Lung (tissue), 12 donors: ENCODE measurements around the gene PFKFB4. TPM values are rescaled to one million over a fixed set of nuclear protein-coding genes. Genes with fewer than 3 reads are reported as not detected.

Source experiments
- ATAC-seq: fragments of 200-7000 bp; cut with Tn5 transposase; one replicate; pipeline ENCODE4 v1.9.1; 2020; ENCODE audit warnings: moderate number of reproducible peaks; ENCODE audit not compliant: insufficient read depth, low FRiP score
- DNase-seq, 3 donors: peaks; one replicate each; pipeline ENCODE4 v3.0.0-alpha.2; 2013 to 2017
- H3K27ac ChIP-seq, 2 donors: one replicate each; pipeline ENCODE4 v1.5.1; 2013; ENCODE audit warnings: mild to moderate bottlenecking in 2 of 2, moderate library complexity in 2 of 2, control low read depth in 1 of 2, inconsistent platforms in 1 of 2, low read depth in 1 of 2, low read length in 1 of 2
- H3K27me3 ChIP-seq, 3 donors: one replicate each; pipeline ENCODE4 v1.5.1; 2013; ENCODE audit warnings: low read length in 2 of 3; ENCODE audit not compliant: control insufficient read depth in 3 of 3, insufficient read depth in 3 of 3
- H3K36me3 ChIP-seq, 4 donors: one replicate each; pipeline ENCODE4 v1.5.1; 2013; ENCODE audit warnings: low read length in 4 of 4, mild to moderate bottlenecking in 1 of 4, moderate library complexity in 1 of 4; ENCODE audit not compliant: control insufficient read depth in 4 of 4, insufficient read depth in 4 of 4
- H3K4me1 ChIP-seq, 5 donors: one replicate each; pipeline ENCODE4 v1.5.1; 2013; ENCODE audit warnings: low read length in 5 of 5, mild to moderate bottlenecking in 2 of 5, moderate library complexity in 1 of 5; ENCODE audit not compliant: control insufficient read depth in 5 of 5, insufficient read depth in 5 of 5
- H3K4me3 ChIP-seq: one replicate; pipeline ENCODE4 v1.5.1; 2013; ENCODE audit warnings: mild to moderate bottlenecking, control low read depth, moderate library complexity
- H3K9ac ChIP-seq, 2 donors: one replicate each; pipeline ENCODE4 v1.5.1; 2013; ENCODE audit warnings: low read length in 2 of 2, control low read depth in 1 of 2; ENCODE audit not compliant: insufficient read depth in 1 of 2
- H3K9me3 ChIP-seq, 4 donors: one replicate each; pipeline ENCODE4 v1.5.1; 2013; ENCODE audit warnings: low read length in 3 of 4, mild to moderate bottlenecking in 1 of 4, moderate library complexity in 1 of 4; ENCODE audit not compliant: control insufficient read depth in 4 of 4, insufficient read depth in 3 of 4
- CTCF ChIP-seq: IDR thresholded peaks from 2 replicates; pipeline ENCODE4 v1.5.1; 2012; ENCODE audit warnings: mild to moderate bottlenecking; ENCODE audit errors: control extremely low read depth, extremely low read depth
- WGBS, 2 donors: extraction: QIAGEN DNeasy Blood & Tissue Kit; methylation state at CpG; one replicate each; pipeline ENCODE4 v1.1.7; 2013; 5-methylcytosine and 5-hydroxymethylcytosine counted together
- polyA plus RNA-seq, 2 donors: library from polyadenylated mRNA; stranded (reverse); fragments of 200-250 nt; gene quantifications; one replicate each; pipeline ENCODE4 v1.2.1, GENCODE V29; 2013
- total RNA-seq, 2 donors: library from RNA; depleted of rRNA in 1 of 2; stranded (reverse); fragments of >200 nt in 1 of 2; gene quantifications; one replicate each; pipeline ENCODE4 v1.2.1, GENCODE V29; 2014 to 2021
- donor health status: control.
- donor health status: control.
- donor health status: Bipolar disorder and iron deficiency.
- donor health status: healthy.
- donor health status: DM: yes; HTN: yes; CAD: no.

Gene PFKFB4
- total and polyA plus RNA-seq, 4 donors, result 3.6 to 15.9 (median 12.1) TPM

- Histone ChIP-seq H3K36me3 (peaks cover 0 to 9% (median 4%) of the 10 kb centered on the region in 4 donors), H3K4me1 (peaks cover 0 to 24% (median 9%) of the 10 kb centered on the region in 5 donors), H3K27ac (no peak overlapping the region), H3K27me3 (peaks cover 0 to 17% (median 0%) of the 10 kb centered on the region in 3 donors), H3K9ac (no peak overlapping the region), H3K4me3 (no peak overlapping the region), H3K9me3 (no peaks in the 10 kb centered on the region)
- 94% methylated on average over 9 of the region's 9 CpGs for WGBS, 2 donors
- no peak for TF ChIP-seq CTCF
- ATAC-seq (no peak), DNase-seq (no peak)
These were observed 36.7 kb upstream of the PFKFB4 start for GRCh38 chr3:48593337-48593736.

GRCh38 chr3:48592519-48593087 lies 36.0 kb upstream of the PFKFB4 start:
- WGBS, 2 donors, result 90 to 92% methylated on average over 21 of the region's 21 CpGs
- Histone ChIP-seq H3K4me3 (no peak overlapping the region), H3K27me3 (peaks cover 0 to 19% (median 0%) of the 10 kb centered on the region in 3 donors), H3K9ac (no peak overlapping the region), H3K4me1 (peaks cover 0 to 20% (median 9%) of the 10 kb centered on the region in 5 donors), H3K36me3 (peaks cover 0 to 2% (median under 1%) of the 10 kb centered on the region in 4 donors), H3K9me3 (no peaks in the 10 kb centered on the region), H3K27ac (no peak overlapping the region)
- ATAC-seq (no peak), DNase-seq (no peak)
- no peak for TF ChIP-seq CTCF

- TF ChIP-seq CTCF, result no peak
- Histone ChIP-seq H3K9me3 (no peaks in the 10 kb centered on the region), H3K36me3 (no peaks in the 10 kb centered on the region), H3K9ac (no peak overlapping the region), H3K27me3 (peaks cover 0 to 19% (median 0%) of the 10 kb centered on the region in 3 donors), H3K4me1 (peaks cover 0 to 20% (median 9%) of the 10 kb centered on the region in 5 donors), H3K27ac (no peak overlapping the region), H3K4me3 (no peak overlapping the region)
- no peak for ATAC-seq
- DNase-seq, result no peak
- WGBS, 2 donors, result 88 to 95% methylated on average over 22 of the region's 22 CpGs
These were observed 35.4 kb upstream of the PFKFB4 start for GRCh38 chr3:48591886-48592518.
